Fibroblast of upper back skin (primary cell): Measurements from ENCODE around the gene RNF187.
"Not testable (repeated sequence)": the region's sequence is repeated elsewhere in the genome, so short reads cannot be mapped to it uniquely, and the experiment has no call there.

Experiments used
- DNase-seq: peaks from one replicate; pipeline ENCODE4 v3.0.0-alpha.2; 2013

RNF187 gene

GRCh38 chr1:228488818-228489674, 1.9 kb downstream of the RNF187 start:
- no peak for DNase-seq

- peak; percentile 83 for DNase-seq
These were observed 3.2 kb downstream of the RNF187 start for GRCh38 chr1:228490120-228491078.

- DNase-seq: no peak
These were observed 6.2 kb downstream of the RNF187 start for GRCh38 chr1:228493141-228494043.

- no peak for DNase-seq
These were observed 6.8 kb downstream of the RNF187 start for GRCh38 chr1:228494044-228494353.

- DNase-seq: no peak
These were observed 7.2 kb downstream of the RNF187 start for GRCh38 chr1:228494391-228494790.

- DNase-seq: no peak
These were observed 8.0 kb downstream of the RNF187 start for GRCh38 chr1:228494970-228495853.

- no peak for DNase-seq
These were observed 8.9 kb downstream of the RNF187 start for GRCh38 chr1:228496084-228496483.

- DNase-seq: no peak
These were observed 9.3 kb downstream of the RNF187 start for GRCh38 chr1:228496494-228496893.

GRCh38 chr1:228497206-228497605, 10.0 kb downstream of the RNF187 start:
- no peak for DNase-seq

- no peak for DNase-seq
These were observed 10.6 kb downstream of the RNF187 start for GRCh38 chr1:228497817-228498216.

GRCh38 chr1:228500143-228500734, 13.1 kb downstream of the RNF187 start:
- no peak for DNase-seq

GRCh38 chr1:228500901-228501871, 14.0 kb downstream of the RNF187 start:
- peak; percentile 86 for DNase-seq

GRCh38 chr1:228502522-228502921, 15.3 kb downstream of the RNF187 start:
- DNase-seq: no peak

GRCh38 chr1:228505944-228506343, 18.8 kb downstream of the RNF187 start:
- not testable (repeated sequence) for DNase-seq

GRCh38 chr1:228507961-228508652, 20.9 kb downstream of the RNF187 start:
- no peak for DNase-seq

GRCh38 chr1:228508840-228509415, 21.7 kb downstream of the RNF187 start:
- no peak for DNase-seq

GRCh38 chr1:228510101-228510802, 23.1 kb downstream of the RNF187 start:
- no peak for DNase-seq

GRCh38 chr1:228510803-228511413, 23.7 kb downstream of the RNF187 start:
- no peak for DNase-seq
